NB4 (cell line): ENCODE data around the gene PLEKHG4B.

Source experiments
- POLR2A ChIP-seq: IDR thresholded peaks from 2 replicates; pipeline ENCODE4 v1.6.1; 2011; ENCODE audit warnings: mild to moderate bottlenecking; ENCODE audit not compliant: insufficient read length; ENCODE audit errors: extremely low read depth
- TF ChIP-seq, protein P1 (sequence below): IDR thresholded peaks from one replicate; pipeline ENCODE4 v1.5.1; 2012; ENCODE audit warnings: low read depth, low read length

DNA sequence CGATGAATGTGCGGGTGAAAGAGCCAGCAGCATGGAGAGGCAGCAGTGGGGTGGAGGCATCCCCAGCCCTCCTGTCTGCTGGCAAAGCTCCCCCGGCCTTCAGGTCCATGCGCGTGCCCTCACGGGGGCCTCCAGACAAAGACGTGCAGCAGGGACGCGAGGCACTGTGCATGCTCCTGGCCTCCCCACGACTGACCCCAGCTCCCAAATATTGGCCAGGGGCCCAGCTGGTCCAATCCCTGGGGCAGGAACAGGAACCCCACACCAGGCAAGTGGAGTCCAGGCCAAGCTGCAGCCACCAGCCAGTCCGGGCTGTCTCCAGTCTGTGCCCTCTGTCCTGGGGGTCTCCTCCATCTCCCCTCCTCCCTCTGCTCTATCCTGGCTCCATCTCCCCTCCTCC is 65.8 kb downstream of the PLEKHG4B start:
- TF ChIP-seq, protein P1, sequence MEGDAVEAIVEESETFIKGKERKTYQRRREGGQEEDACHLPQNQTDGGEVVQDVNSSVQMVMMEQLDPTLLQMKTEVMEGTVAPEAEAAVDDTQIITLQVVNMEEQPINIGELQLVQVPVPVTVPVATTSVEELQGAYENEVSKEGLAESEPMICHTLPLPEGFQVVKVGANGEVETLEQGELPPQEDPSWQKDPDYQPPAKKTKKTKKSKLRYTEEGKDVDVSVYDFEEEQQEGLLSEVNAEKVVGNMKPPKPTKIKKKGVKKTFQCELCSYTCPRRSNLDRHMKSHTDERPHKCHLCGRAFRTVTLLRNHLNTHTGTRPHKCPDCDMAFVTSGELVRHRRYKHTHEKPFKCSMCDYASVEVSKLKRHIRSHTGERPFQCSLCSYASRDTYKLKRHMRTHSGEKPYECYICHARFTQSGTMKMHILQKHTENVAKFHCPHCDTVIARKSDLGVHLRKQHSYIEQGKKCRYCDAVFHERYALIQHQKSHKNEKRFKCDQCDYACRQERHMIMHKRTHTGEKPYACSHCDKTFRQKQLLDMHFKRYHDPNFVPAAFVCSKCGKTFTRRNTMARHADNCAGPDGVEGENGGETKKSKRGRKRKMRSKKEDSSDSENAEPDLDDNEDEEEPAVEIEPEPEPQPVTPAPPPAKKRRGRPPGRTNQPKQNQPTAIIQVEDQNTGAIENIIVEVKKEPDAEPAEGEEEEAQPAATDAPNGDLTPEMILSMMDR: no peak
- no peak for TF ChIP-seq POLR2A
